ENCODE data around the gene GLRA1. TPM values are rescaled to one million over a fixed set of nuclear protein-coding genes. Genes with fewer than 3 reads are reported as not detected.

Gene GLRA1
- total RNA-seq, 1 experiment from 2014 or later: not detected

DNA sequence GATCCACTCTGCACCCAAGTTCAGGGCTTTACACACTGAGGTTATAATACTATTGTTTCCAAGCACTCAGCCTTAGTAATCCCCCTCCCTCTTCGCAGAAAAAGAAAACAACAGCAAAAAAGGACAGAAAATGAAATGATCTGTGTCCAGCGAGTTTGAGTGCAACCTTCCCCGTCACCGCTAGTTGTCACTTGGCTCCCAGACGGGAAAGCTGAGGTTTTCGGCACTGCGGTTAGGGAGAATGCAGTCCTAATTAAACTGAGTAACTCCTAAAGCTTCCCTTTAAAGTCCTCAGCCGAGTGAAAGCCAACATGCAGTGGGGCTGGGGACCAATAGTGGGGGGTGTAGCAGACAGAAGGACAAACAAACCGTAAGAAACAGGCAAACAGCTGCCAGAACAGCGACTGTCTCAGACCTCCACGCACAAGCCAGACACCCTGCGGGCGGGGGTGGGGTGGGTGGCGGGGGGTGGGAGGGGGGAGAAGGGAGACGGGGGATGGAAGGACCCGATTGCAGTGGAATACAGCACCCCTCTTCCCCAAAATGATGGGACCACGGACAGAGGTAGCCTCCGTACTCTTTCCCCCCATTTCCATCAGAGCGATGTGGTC, 680 bp downstream of the GLRA1 start:
- H3K4me3 Mint-ChIP-seq (ENCODE audit: unreplicated experiment): no peak overlapping the region
- POLR2A ChIA-PET: interaction anchor here (0.6 kb wide), 1 partner anchor 28 kb away, joined by 3 read pairs; no protein-coding TSS in a partner anchor
- peaks cover 34% of the 10 kb centered on the region for H3K27me3 Mint-ChIP-seq (ENCODE audit: insufficient read depth, unreplicated experiment)

GRCh38 chr5:151921916-151922315, 2.7 kb downstream of the GLRA1 start:
- peaks cover 45% of the 10 kb centered on the region for H3K27me3 Mint-ChIP-seq (ENCODE audit: insufficient read depth, unreplicated experiment)
- no TSS peak for BruUV-seq (replicated peaks)

More for the DNA sequence above, 680 bp downstream of the GLRA1 start:
- no peaks in the 10 kb centered on the region for H3K36me3 Mint-ChIP-seq (ENCODE audit: insufficient read depth, unreplicated experiment)
- BruUV-seq (replicated peaks): no TSS peak
- CTCF ChIA-PET: interaction anchor here (0.5 to 1.4 kb wide), 5 partner anchors 16 to 1878 kb away, joined by 3 to 6 read pairs (median 4); no protein-coding TSS in a partner anchor
- peak; percentile 21 for DNase-seq (ENCODE audit: unreplicated experiment)
- peak; percentile 31 for TF ChIP-seq CTCF (IDR thresholded peaks at IDR 0.05; ENCODE audit: unreplicated experiment)
- no peaks in the 10 kb centered on the region for H3K4me1 Mint-ChIP-seq (ENCODE audit: insufficient read depth, unreplicated experiment)
- H3K27ac Mint-ChIP-seq (ENCODE audit: low read depth, unreplicated experiment): no peak overlapping the region
- no peaks in the 10 kb centered on the region for H3K9me3 Mint-ChIP-seq (ENCODE audit: unreplicated experiment)
- intact Hi-C loops (cut with micrococcal nuclease): loop anchor here (2.0 kb wide), 1 partner anchor 27 kb away; no protein-coding TSS in a partner anchor

DNA sequence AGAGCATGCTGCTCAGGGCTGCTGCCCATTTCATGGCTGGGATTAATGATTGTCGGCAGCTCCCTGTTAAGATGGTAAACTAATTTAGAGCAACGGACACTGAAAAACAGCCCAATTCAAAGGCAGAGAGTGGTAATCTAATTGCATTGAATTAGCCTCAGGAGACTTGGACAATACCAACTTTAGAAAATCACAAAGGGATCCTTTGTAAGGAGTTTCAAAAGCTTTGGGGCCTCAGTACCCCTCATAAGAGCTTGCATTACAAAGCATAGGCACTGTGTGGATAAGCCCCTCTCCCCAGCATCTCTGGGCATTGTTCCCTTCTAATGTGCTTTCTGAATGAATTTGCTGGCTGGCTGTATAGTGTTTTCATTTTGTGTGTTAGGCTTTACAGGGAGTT, 6.7 kb downstream of the GLRA1 start:
- intact Hi-C loops (cut with micrococcal nuclease): no loop called here
- ChIA-PET CTCF (interaction anchor here (0.6 kb wide), 1 partner anchor 360 kb away, joined by 3 read pairs; no protein-coding TSS in a partner anchor), POLR2A (interaction anchor here (0.7 kb wide), 1 partner anchor 13 kb away, joined by 3 read pairs; no protein-coding TSS in a partner anchor)
- DNase-seq (ENCODE audit: unreplicated experiment): no peak
- Mint-ChIP-seq H3K27ac (ENCODE audit: low read depth, unreplicated experiment) (no peak overlapping the region), H3K9me3 (ENCODE audit: unreplicated experiment) (no peaks in the 10 kb centered on the region), H3K27me3 (ENCODE audit: insufficient read depth, unreplicated experiment) (peaks cover 38% of the 10 kb centered on the region), H3K36me3 (ENCODE audit: insufficient read depth, unreplicated experiment) (no peaks in the 10 kb centered on the region), H3K4me1 (ENCODE audit: insufficient read depth, unreplicated experiment) (no peaks in the 10 kb centered on the region), H3K4me3 (ENCODE audit: unreplicated experiment) (no peak overlapping the region)
- no TSS peak for BruUV-seq (replicated peaks)
- no peak for TF ChIP-seq CTCF (IDR thresholded peaks at IDR 0.05; ENCODE audit: unreplicated experiment)

More at GRCh38 chr5:151921916-151922315, 2.7 kb downstream of the GLRA1 start:
- ChIA-PET POLR2A (no interaction called here), CTCF (no interaction called here)
- Mint-ChIP-seq H3K36me3 (ENCODE audit: insufficient read depth, unreplicated experiment) (no peaks in the 10 kb centered on the region), H3K4me1 (ENCODE audit: insufficient read depth, unreplicated experiment) (no peaks in the 10 kb centered on the region), H3K4me3 (ENCODE audit: unreplicated experiment) (no peak overlapping the region), H3K9me3 (ENCODE audit: unreplicated experiment) (no peaks in the 10 kb centered on the region), H3K27ac (ENCODE audit: low read depth, unreplicated experiment) (no peak overlapping the region)
- no peak for DNase-seq (ENCODE audit: unreplicated experiment)
- TF ChIP-seq CTCF (IDR thresholded peaks at IDR 0.05; ENCODE audit: unreplicated experiment): no peak
- intact Hi-C loops (cut with micrococcal nuclease): no loop called here

DNA sequence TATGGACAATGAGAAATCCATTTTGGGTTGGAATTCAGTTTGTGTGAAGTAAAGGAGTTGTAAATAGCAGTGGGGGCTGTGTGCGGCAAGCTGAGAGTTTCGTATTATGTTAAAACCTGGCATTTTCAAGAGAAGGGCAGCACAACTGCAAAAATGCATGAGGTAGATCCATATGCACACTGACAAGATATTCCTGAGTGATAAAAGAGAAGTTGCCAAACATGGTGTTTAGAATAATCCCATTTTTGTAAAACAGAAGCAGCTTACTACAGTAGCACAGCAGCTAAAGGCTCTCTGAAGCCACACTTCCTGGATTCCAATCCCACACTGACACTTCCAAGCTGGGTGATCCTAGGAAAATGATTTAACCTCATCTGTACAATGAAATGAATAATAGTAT, 11.2 kb downstream of the GLRA1 start:
- BruUV-seq (replicated peaks): no TSS peak
- no peaks in the 10 kb centered on the region for H3K4me1 Mint-ChIP-seq (ENCODE audit: insufficient read depth, unreplicated experiment)
- ChIA-PET POLR2A (no interaction called here), CTCF (interaction anchor here (0.6 to 1.9 kb wide), 5 partner anchors 12 to 230 kb away, joined by 3 to 14 read pairs (median 4); partner anchors contain the start of gene GLRA1)
- no peak for TF ChIP-seq CTCF (IDR thresholded peaks at IDR 0.05; ENCODE audit: unreplicated experiment)
- H3K4me3 Mint-ChIP-seq (ENCODE audit: unreplicated experiment): no peak overlapping the region
- no peaks in the 10 kb centered on the region for H3K9me3 Mint-ChIP-seq (ENCODE audit: unreplicated experiment)
- intact Hi-C loops (cut with micrococcal nuclease): no loop called here
- no peak for DNase-seq (ENCODE audit: unreplicated experiment)
- H3K36me3 Mint-ChIP-seq (ENCODE audit: insufficient read depth, unreplicated experiment): no peaks in the 10 kb centered on the region
- no peak overlapping the region for H3K27ac Mint-ChIP-seq (ENCODE audit: low read depth, unreplicated experiment)
- H3K27me3 Mint-ChIP-seq (ENCODE audit: insufficient read depth, unreplicated experiment): peaks cover 15% of the 10 kb centered on the region
